ENCODE measurements around the gene MELTF.

- TF ChIP-seq CTCF (IDR thresholded peaks at IDR 0.05) (no peak), EZH2 (IDR thresholded peaks at IDR 0.05; ENCODE audit: borderline replicate concordance, insufficient read depth, low read depth, low read length, poor library complexity, severe bottlenecking) (no peak)
Measured at GRCh38 chr3:197022405-197023231, 7.0 kb downstream of the MELTF start.
